GM21737 (cell line): Measurements from ENCODE around the gene OSMR.
"Not testable (repeated sequence)": the region's sequence is repeated elsewhere in the genome, so short reads cannot be mapped to it uniquely, and the experiment has no call there.

Experiments
- ATAC-seq: cut with Tn5 transposase; IDR thresholded peaks from one replicate; pipeline ENCODE4 v1.9.1; 2021; ENCODE audit warnings: mild to moderate bottlenecking, moderate library complexity; ENCODE audit not compliant: unreplicated experiment

The OSMR gene

GRCh38 chr5:38830521-38831051, 15.2 kb upstream of the OSMR start:
- ATAC-seq, result no peak

- ATAC-seq, result no peak
These were observed 14.7 kb upstream of the OSMR start for GRCh38 chr5:38831117-38831516.

GRCh38 chr5:38831909-38832308, 13.9 kb upstream of the OSMR start:
- no peak for ATAC-seq

GRCh38 chr5:38832810-38833209, 13.0 kb upstream of the OSMR start:
- ATAC-seq, result no peak

GRCh38 chr5:38835887-38836286, 9.9 kb upstream of the OSMR start:
- ATAC-seq, result no peak

- no peak for ATAC-seq
These were observed 8.4 kb upstream of the OSMR start for GRCh38 chr5:38837416-38837815.

- ATAC-seq, result no peak
These were observed 7.9 kb upstream of the OSMR start for GRCh38 chr5:38837932-38838331.

- ATAC-seq, result no peak
These were observed 2.1 kb upstream of the OSMR start for GRCh38 chr5:38843665-38844064.

- no peak for ATAC-seq
These were observed 683 bp downstream of the OSMR start for GRCh38 chr5:38846379-38847011.

GRCh38 chr5:38847559-38848347, 1.9 kb downstream of the OSMR start:
- ATAC-seq, result no peak

- ATAC-seq, result no peak
These were observed 2.8 kb downstream of the OSMR start for GRCh38 chr5:38848637-38849036.

GRCh38 chr5:38851640-38852039, 5.8 kb downstream of the OSMR start:
- not testable (repeated sequence) for ATAC-seq

- no peak for ATAC-seq
These were observed 8.1 kb downstream of the OSMR start for GRCh38 chr5:38853753-38854470.

- no peak for ATAC-seq
These were observed 9.1 kb downstream of the OSMR start for GRCh38 chr5:38854907-38855306.

- no peak for ATAC-seq
These were observed 10.8 kb downstream of the OSMR start for GRCh38 chr5:38856660-38857059.

GRCh38 chr5:38858839-38859238, 13.0 kb downstream of the OSMR start:
- ATAC-seq, result no peak

GRCh38 chr5:38861986-38862770, 16.4 kb downstream of the OSMR start:
- ATAC-seq, result not testable (repeated sequence)

- ATAC-seq, result no peak
These were observed 20.7 kb downstream of the OSMR start for GRCh38 chr5:38866362-38867031.

GRCh38 chr5:38867032-38867398, 21.2 kb downstream of the OSMR start:
- ATAC-seq, result no peak

GRCh38 chr5:38867416-38867815, 21.6 kb downstream of the OSMR start:
- no peak for ATAC-seq
